AG08395 (cell line): Measurements from ENCODE around the gene MMP21.

Source experiments
- DNase-seq: peaks from one replicate; pipeline ENCODE4 v3.0.0; 2012; ENCODE audit warnings: mixed read lengths, low spot score

MMP21 gene

DNA sequence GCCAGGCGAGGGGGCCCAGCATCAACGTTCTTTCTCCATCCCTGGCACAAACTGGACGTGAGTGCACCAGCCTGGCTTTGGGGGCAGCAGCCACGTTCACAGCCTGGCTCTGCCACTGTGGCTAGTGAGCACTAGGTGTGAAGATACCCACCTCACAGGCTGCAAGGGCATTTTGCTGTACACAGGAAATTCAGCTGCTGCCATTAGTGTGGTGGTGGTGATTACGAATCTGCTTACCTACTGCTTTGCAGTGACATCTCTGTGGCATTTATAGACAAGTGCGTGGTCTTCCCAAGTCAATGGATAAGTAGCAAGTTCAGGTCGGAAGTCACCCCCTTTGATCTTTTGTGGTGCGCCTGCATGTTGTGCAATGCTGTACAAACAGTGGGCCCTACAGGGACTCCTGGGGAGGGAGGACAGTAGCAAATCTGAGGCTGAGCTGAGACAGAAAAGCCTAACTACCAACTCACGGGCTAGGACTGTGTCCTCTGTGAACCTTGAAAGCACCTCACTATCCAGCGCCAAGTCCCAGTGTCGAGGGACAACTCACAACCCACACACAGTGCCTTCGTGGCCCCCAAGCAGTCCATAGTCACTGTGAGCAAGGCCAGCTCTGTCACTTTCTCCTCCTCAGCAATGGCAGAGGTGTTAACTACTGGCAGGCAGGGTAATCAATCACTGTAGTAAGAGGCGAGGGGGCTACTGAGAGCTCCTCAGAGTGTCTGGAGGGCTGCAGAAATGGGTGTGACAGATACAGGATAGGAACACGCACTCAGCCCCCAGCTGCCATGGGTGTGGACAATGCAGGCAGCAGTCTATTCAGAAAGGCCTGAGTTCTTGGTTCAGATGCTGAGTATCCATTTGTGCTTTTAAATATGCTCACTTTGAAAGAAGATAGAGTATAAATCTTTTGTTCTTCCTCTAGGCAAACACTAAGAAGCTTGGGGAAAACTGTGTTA is 17.0 kb upstream of the MMP21 start:
- DNase-seq, result no peak

- no peak for DNase-seq
These were observed 12.8 kb upstream of the MMP21 start for GRCh38 chr10:125788156-125789034.

DNA sequence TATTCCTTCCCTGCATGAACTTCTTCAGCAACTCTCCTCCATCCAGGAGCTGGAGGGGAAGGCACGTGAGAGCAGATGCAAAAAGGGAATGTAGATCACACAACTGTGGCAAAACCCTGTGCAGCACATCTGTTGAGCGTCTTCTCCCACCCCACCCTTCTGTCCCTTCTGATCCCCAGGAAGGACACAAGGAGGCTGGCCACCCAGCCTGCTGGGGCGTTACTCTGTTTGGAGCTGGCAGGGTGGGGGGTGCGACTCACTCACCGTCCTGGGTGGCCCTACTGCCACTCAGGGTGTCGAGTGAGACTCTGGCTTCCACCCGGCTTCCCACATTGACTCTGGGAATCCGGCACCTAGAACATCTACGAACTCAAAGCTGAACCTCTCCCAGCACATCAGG is 10.2 kb upstream of the MMP21 start:
- DNase-seq, result no peak

DNA sequence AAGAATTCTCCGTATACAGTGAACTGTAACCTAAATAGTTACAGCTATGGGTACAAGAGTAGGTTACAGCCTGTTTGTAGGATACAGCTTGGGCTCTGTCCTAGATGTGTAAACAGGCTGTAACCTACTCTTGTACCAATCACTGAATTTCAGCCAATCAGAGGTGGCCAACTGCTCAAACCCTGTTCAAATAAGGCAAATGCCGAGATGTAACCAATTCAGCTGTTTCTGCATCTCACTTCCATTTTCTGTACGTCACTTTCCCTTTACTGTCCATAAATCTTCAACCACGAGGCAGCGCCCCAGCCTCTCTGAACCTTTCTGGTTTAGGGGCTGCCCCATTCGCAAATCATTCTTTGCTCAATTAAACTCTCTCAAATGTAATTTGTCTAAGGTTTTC is 8.3 kb upstream of the MMP21 start:
- no peak for DNase-seq

GRCh38 chr10:125783408-125783807 is 7.8 kb upstream of the MMP21 start:
- DNase-seq, result no peak

GRCh38 chr10:125782616-125783015 is 7.0 kb upstream of the MMP21 start:
- DNase-seq, result peak; percentile 46

DNA sequence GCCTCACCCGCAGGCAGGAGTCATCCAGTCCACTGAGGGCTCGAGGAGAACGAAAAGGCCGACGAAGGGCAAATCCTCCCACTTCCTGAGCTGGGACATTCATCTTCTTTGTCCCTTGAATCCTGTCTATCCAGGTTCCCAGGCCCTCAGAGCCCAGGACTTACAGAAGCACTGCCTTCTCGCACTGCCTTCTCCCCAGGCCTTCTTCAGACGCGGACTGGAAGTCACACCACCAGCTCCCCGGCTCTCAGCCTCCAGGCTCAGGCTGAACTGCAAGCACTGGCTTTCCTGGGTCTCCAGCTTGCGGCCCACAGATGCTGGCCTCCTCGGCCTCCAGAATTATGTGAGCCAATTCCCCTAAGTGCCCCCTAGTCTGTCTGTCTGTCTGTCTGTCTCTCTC is 6.4 kb upstream of the MMP21 start:
- no peak for DNase-seq

- DNase-seq, result no peak
These were observed 5.8 kb upstream of the MMP21 start for GRCh38 chr10:125781374-125781773.

DNA sequence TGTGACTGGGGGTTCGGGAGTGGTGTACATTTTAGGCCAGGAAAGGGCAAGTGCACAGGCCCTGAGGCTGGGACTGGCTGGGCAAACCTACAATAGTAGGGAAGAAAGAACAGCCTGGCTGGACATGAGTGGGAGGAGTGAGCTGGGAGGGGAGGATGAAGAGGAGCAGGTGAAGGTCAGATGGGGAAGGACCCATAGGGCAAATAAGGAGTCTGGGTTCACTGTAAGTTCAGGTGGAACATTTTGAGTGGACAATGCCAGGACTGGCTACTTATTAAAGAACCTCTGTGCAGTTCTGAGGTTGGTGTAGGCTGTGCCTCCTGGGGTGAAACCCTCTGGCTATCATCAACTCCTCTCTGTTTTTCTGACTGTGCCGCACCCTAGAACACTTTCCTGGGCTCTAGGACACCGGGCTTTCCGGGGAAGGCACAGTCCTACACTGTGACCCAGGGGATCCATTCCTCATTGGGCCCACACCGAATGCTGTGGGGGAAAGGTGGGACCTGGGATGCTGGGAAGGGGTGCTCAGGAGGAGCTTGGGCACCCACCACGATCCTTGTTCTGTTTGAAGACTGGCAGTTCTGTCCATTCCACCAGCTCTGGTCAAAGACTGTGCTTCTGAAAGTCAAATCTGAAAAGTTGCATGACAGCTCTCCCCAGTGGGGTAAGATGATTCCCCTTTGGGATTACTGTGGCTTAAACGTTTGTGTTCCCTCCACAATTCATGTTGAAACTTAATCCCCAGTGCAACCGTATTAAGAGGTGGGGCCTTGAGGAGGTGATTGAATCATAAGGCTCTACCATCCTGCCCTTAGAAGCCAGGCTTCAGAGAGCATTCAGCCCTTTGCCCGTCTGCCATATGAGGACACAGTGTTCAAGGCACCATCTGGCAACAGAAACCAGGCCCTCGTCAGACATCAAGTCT is 4.0 kb upstream of the MMP21 start:
- DNase-seq, result no peak

DNA sequence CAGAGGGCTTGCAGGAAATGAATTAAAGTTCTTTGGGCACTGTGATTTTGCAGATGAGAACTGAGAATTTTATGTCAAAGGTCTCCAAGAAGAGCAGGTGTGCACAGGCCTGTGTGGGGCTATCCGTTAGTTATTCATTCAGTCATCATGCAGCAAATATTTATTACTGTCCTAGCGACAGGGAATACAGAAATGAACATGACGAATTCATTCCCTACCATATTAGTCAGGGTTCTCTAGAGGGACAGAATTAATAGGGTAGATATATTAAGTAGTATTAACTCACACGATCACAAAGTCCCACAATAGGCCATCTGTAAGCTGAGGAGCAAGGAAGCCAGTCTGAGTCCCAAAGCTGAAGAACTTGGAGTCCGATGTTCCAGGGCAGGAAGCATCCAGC is 2.9 kb upstream of the MMP21 start:
- no peak for DNase-seq

GRCh38 chr10:125777806-125778205 is 2.2 kb upstream of the MMP21 start:
- DNase-seq, result no peak

GRCh38 chr10:125774581-125775191 is 935 bp downstream of the MMP21 start:
- DNase-seq, result no peak

DNA sequence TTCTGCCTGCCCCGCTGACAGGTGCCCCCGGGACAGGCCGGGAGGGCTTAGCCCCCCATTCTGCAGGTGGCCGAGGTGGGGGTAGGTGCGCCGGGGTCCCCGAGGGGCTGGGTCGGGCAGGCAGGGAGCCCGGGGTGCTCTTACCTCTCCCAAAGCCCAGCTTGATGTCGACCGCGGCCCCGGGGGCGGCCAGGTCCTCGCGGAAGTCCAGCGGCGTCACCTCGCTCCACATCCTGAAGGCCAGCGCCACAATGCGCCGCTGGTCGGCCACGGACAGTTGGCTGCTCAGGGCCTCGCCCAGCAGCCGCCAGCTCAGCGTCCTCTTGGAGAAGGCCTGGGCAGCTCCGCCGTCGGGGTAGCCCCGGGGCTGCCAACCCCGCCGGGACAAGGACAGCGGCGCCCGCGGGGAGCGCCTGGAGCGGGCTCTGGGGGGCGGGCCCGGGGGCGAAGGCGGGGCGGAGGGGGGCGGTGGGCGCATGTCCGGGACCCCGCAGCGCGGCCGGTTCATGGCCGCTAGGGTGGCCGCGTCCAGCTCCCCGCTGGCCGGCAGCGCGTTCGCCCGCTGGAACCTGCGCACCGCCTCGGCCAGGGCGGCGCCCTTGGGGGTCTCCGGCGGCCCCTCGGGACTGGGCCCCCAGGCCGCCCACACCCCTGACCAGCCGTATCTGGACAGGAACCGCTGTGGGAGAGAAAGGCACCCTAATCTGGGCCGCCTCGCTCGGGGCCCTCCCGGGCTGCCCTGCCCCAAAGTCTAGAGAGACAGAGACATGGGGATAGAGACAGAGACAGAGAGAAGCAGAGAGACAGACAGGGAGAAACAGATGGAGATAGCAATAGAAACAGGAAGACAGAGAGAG is 1.7 kb downstream of the MMP21 start:
- DNase-seq, result no peak

GRCh38 chr10:125772864-125773180 is 2.8 kb downstream of the MMP21 start:
- DNase-seq, result no peak

DNA sequence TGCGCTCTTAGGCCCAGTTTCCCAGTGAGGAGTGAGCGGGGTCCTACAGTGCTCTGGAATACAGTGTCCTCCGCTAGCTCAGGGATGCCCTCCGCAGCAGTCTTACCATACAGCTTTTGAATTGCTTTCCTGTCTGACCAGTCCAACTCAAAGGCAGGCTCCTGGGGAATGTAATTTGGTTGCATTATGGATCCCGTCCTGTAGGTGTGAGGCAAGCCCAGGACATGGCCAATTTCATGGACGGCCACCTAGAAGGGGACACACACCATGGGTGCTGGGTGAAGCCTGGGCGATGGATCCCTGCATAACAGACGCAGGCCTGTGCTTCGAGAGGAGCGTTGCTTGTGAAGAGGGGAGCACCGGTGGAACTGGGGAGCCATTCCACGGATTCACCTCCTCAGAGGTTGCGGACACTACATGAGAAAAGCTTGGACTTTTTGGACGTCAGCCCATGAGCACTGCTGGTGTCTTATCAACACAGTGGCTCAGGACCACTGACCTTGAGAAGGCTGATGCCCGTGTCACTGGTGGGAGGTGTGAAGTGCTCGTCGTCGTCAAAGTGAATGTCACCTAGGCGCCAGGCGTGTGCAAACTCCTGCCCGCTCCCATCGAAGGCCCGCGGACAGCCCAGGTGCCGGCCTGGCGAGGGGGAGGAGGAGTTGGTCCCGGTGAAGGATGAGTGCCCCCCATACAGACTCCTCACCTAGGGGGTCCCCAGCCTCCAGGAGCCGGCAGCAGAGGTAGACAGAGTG is 3.3 kb downstream of the MMP21 start:
- DNase-seq, result no peak

- no peak for DNase-seq
These were observed 4.8 kb downstream of the MMP21 start for GRCh38 chr10:125770844-125771243.

GRCh38 chr10:125769175-125769574 is 6.4 kb downstream of the MMP21 start:
- no peak for DNase-seq

DNA sequence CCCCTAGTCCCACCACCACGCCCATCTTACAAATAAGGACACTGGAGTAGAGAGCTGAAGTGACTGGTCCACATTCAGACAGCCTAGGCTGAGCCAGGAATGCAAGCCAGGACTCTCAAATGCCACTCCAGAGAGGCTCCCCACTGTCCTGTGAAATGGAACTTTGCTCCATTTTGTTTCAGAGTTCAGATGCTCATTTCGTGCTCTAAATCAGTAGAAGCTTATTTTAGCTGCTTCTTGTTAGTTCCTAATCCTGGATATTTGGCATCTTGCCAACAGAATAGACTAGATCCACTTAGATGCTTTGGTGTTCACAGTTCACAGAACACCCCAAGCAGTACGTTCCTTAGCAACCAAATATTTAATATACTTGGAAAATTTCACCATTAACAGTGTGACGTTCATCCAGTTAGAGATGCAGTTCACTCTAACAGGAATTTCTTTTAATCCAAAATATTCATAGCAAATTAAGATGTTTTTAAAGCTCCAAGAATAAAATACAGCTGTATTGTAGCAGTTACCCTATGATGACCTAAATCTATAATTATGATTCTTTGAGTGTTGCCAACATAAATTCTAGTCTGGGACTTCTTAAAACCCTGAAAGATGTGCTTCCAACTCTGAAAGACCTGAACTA is 7.3 kb downstream of the MMP21 start:
- DNase-seq, result peak; percentile 41

GRCh38 chr10:125766511-125766910 is 9.1 kb downstream of the MMP21 start:
- DNase-seq, result no peak
